GM23338 (cell line): ENCODE data around the gene SLC35D1. TPM values are rescaled to one million over a fixed set of nuclear protein-coding genes. Genes with fewer than 3 reads are reported as not detected.

Source experiments
- ATAC-seq: fragments of 200-7000 bp; cut with Tn5 transposase; 3 replicates; pipeline ENCODE4 v1.9.1; 2020
- DNase-seq: peaks from one replicate; pipeline ENCODE4 v3.0.0-alpha.2; 2015; ENCODE audit warnings: low spot score
- H2AFZ ChIP-seq: fragments of 200-600 bp; sonication (generic); 2 replicates; pipeline ENCODE4 v1.8.0; 2016; ENCODE audit warnings: antibody characterized with exemption, mild to moderate bottlenecking, moderate library complexity
- H3F3A ChIP-seq: fragments of 200-600 bp; sonication (generic); replicated peaks from 2 replicates; pipeline ENCODE4 v1.8.0; 2017; ENCODE audit warnings: antibody characterized with exemption, mixed run types, low read depth
- H3K27ac ChIP-seq: fragments of 200-600 bp; sonication (generic); 2 replicates; pipeline ENCODE4 v1.6.1; 2016; ENCODE audit warnings: low read depth
- H3K27me3 ChIP-seq: fragments of 200-600 bp; sonication (generic); 2 replicates; pipeline ENCODE4 v1.8.0; 2016; ENCODE audit warnings: mild to moderate bottlenecking, mixed run types, moderate library complexity; ENCODE audit not compliant: insufficient read depth
- H3K36me3 ChIP-seq: fragments of 200-600 bp; sonication (generic); 2 replicates; pipeline ENCODE4 v1.8.0; 2016; ENCODE audit warnings: mild to moderate bottlenecking; ENCODE audit not compliant: insufficient read depth
- H3K4me1 ChIP-seq: fragments of 200-600 bp; sonication (generic); 2 replicates; pipeline ENCODE4 v1.8.0; 2016; ENCODE audit warnings: mild to moderate bottlenecking, moderate library complexity; ENCODE audit not compliant: insufficient read depth
- H3K4me2 ChIP-seq: fragments of 200-600 bp; sonication (generic); 2 replicates; pipeline ENCODE4 v1.7.1; 2017; ENCODE audit warnings: mixed run types
- H3K4me3 ChIP-seq: fragments of 200-600 bp; sonication (generic); 2 replicates; pipeline ENCODE4 v1.6.1; 2016; ENCODE audit warnings: mixed run types
- H3K79me2 ChIP-seq: fragments of 200-600 bp; sonication (generic); replicated peaks from 2 replicates; pipeline ENCODE4 v1.8.0; 2017; ENCODE audit warnings: mild to moderate bottlenecking; ENCODE audit not compliant: insufficient read depth
- H3K9me2 ChIP-seq: fragments of 200-600 bp; sonication (generic); 2 replicates; pipeline ENCODE4 v1.8.0; 2017; ENCODE audit not compliant: insufficient read depth
- H4K20me1 ChIP-seq: fragments of 200-600 bp; sonication (generic); replicated peaks from 2 replicates; pipeline ENCODE4 v1.8.0; 2017; ENCODE audit warnings: mild to moderate bottlenecking; ENCODE audit not compliant: insufficient read depth
- H3K27ac Mint-ChIP-seq: 2 replicates; pipeline ENCODE4 v1.8.0; 2020; ENCODE audit warnings: inconsistent platforms, mild to moderate bottlenecking, moderate library complexity, mixed read lengths
- H3K27me3 Mint-ChIP-seq: 3 replicates; pipeline ENCODE4 v1.8.0; 2022; ENCODE audit warnings: low read depth, mild to moderate bottlenecking, moderate library complexity, mixed read lengths, inconsistent platforms; ENCODE audit not compliant: insufficient read depth, poor library complexity
- H3K36me3 Mint-ChIP-seq: 3 replicates; pipeline ENCODE4 v1.8.0; 2021; ENCODE audit warnings: low read depth, mild to moderate bottlenecking, inconsistent platforms, moderate library complexity, mixed read lengths
- H3K4me1 Mint-ChIP-seq: 3 replicates; pipeline ENCODE4 v1.8.0; 2020; ENCODE audit warnings: mild to moderate bottlenecking, inconsistent platforms, mixed read lengths
- H3K4me3 Mint-ChIP-seq: 3 replicates; pipeline ENCODE4 v1.8.0; 2021; ENCODE audit warnings: moderate library complexity, mild to moderate bottlenecking, inconsistent platforms, mixed read lengths
- H3K9me3 Mint-ChIP-seq: 3 replicates; pipeline ENCODE4 v1.8.0; 2020; ENCODE audit warnings: moderate library complexity, mild to moderate bottlenecking, inconsistent platforms, mixed read lengths
- ETS1 ChIP-seq: IDR thresholded peaks from 2 replicates; pipeline ENCODE4 v1.6.1; 2016; ENCODE audit warnings: antibody characterized with exemption
- JUNB ChIP-seq: IDR thresholded peaks from one replicate; pipeline ENCODE4 v1.6.1; 2016; ENCODE audit warnings: antibody characterized with exemption; ENCODE audit not compliant: unreplicated experiment
- NANOG ChIP-seq: IDR thresholded peaks from 2 replicates; pipeline ENCODE4 v1.6.1; 2016; ENCODE audit warnings: antibody characterized with exemption, borderline replicate concordance
- ZNF114 ChIP-seq: fragments of 250-450 bp; sonication (Bioruptor Pico); IDR thresholded peaks from 2 replicates; pipeline ENCODE4 v1.5.0; 2020; ENCODE audit warnings: mild to moderate bottlenecking, moderate library complexity
- ZNF462 ChIP-seq: fragments of 250-450 bp; sonication (Bioruptor Pico); IDR thresholded peaks from 2 replicates; pipeline ENCODE4 v1.5.0; 2020; ENCODE audit warnings: mild to moderate bottlenecking, moderate library complexity
- polyA plus RNA-seq: library from polyadenylated mRNA; unstranded; fragments of >200 nt; fragmentation: Nextera tagmentation; extraction: Ambion mirVana; gene quantifications from 2 replicates; pipeline ENCODE4 v1.2.1, GENCODE V29; 2016
- total RNA-seq: library from RNA; depleted of rRNA; stranded (reverse); fragments of >200 nt; shearing (Covaris generic); gene quantifications from 2 replicates; pipeline ENCODE4 v1.2.3, GENCODE V29; 2014

Gene SLC35D1
- total and polyA plus RNA-seq, 2 experiments from 2014 or later: 0.68 to 2.8 TPM

DNA sequence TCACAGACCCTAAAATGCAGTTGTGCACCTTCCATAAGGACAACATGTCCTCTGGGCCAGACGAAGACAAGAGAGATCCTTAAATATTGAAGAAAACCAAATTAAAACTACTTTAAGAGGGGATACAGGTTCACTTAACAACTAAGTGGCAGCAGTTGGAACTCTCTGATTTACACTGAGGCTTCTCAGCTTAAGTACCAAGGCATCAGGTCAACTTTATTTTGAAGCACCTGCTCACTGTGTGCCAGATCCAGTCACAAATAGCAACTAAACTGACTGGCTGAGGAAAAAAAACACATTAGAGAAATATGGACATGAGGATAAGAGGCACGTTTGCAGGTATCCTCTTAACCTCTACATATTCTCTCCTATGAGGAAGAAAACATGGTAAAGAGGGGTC lies 33.2 kb downstream of the SLC35D1 start (continued):
- TF ChIP-seq ZNF462 (CRISPR knock-in tag) (no peak), ETS1 (no peak), JUNB (no peak)

DNA sequence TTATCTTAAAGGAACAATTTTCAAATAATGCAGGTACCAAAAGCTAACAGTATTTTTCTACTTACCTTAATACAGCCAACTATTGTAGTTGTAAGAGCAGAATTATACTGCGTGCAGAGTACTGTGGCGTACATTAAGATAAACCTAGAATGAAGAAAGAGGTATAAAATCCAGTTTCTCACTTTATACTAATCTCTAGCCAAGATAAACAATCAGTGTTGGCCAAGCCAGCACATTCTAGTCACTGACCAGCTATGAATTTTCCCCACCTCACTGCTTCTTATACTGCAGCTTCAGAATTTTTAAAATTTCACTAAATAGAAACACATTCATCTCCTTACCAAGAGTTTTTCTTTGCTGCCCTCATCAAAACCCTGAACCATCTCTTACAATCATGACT lies 33.6 kb downstream of the SLC35D1 start:
- no peak overlapping the region for H3K4me3 Mint-ChIP-seq
- Histone ChIP-seq H3K4me2 (no peak overlapping the region), H4K20me1 (peaks cover 5% of the 10 kb centered on the region; the same call in 1 of the 2 replicates), H3K27me3 (peaks cover 39% of the 10 kb centered on the region), H3K27ac (no peak overlapping the region), H3K9me2 (no peaks in the 10 kb centered on the region), H3K79me2 (no peaks in the 10 kb centered on the region), H3K36me3 (no peaks in the 10 kb centered on the region), H2AFZ (no peak overlapping the region), H3K4me3 (no peak overlapping the region), H3K4me1 (peaks cover 15% of the 10 kb centered on the region), H3F3A (no peaks in the 10 kb centered on the region)
- H3K27ac Mint-ChIP-seq: no peak overlapping the region
- H3K9me3 Mint-ChIP-seq: no peaks in the 10 kb centered on the region
- TF ChIP-seq ZNF462 (CRISPR knock-in tag): no peak
- TF ChIP-seq ZNF114 (CRISPR knock-in tag): no peak
- TF ChIP-seq NANOG: no peak
- no peaks in the 10 kb centered on the region for H3K36me3 Mint-ChIP-seq
- H3K4me1 Mint-ChIP-seq: peaks cover 26% of the 10 kb centered on the region
- DNase-seq (no peak), ATAC-seq (no peak)
- H3K27me3 Mint-ChIP-seq: peaks cover 7% of the 10 kb centered on the region
